T-cell (primary cell): ENCODE measurements around the gene SLC38A9. TPM values are rescaled to one million over a fixed set of nuclear protein-coding genes. Genes with fewer than 3 reads are reported as not detected.
A peak's percentile ranks its signal among the peaks of the same experiment; 100 is the strongest.
"Not testable (repeated sequence)": the region's sequence is repeated elsewhere in the genome, so short reads cannot be mapped to it uniquely, and the experiment has no call there.

Experiments used
- ATAC-seq, 4 experiments: fragments of 200-7000 bp in 3 of 4; fragments of 150-1000 bp in 1 of 4; cut with Tn5 transposase; replicated peaks in 1 of 4; 1 replicate in 3 of 4; 2 replicates in 1 of 4; pipeline ENCODE4 v1.10.0; 2021; ENCODE audit warnings: moderate library complexity in 3 of 4, mild to moderate bottlenecking in 2 of 4, moderate number of reproducible peaks in 1 of 4
- CTCF ChIA-PET, 2 donors: fragments of 300-600 bp; sonication (Branson Sonifier 250); formaldehyde crosslinking; loops; one replicate each; lab custom pipeline; 2022; ENCODE audit warnings: antibody characterized with exemption in 2 of 2; lab: Charles Lee
- POLR2A ChIA-PET, 2 donors: fragments of 300-600 bp; sonication (Branson Sonifier 250); formaldehyde crosslinking; loops; one replicate each; lab custom pipeline; 2022; ENCODE audit warnings: antibody characterized with exemption in 2 of 2; lab: Charles Lee
- DNase-seq, 35 experiments: peaks; one replicate each; pipeline versions ENCODE4 v3.0.0 to v3.0.0-alpha.2; 2013 to 2023
- H3K27ac ChIP-seq: one replicate; pipeline ENCODE4 v1.5.1; 2013; ENCODE audit warnings: low read length
- H3K27me3 ChIP-seq, 2 experiments: replicated peaks in 1 of 2; 1 replicate in 1 of 2; 2 replicates in 1 of 2; pipeline versions ENCODE4 v1.6.1 to v1.7.0; 2013; ENCODE audit warnings: low read length in 1 of 2, mixed read lengths in 1 of 2; ENCODE audit not compliant: control insufficient read depth in 2 of 2, insufficient read depth in 2 of 2; ENCODE audit errors: extremely low read depth in 1 of 2
- H3K36me3 ChIP-seq, 2 donors: 1 replicate in 1 of 2; 2 replicates in 1 of 2; pipeline versions ENCODE4 v1.6.1 to v1.7.0; 2013; ENCODE audit warnings: low read length in 1 of 2; ENCODE audit not compliant: control insufficient read depth in 2 of 2, insufficient read depth in 1 of 2; ENCODE audit errors: extremely low read depth in 1 of 2
- H3K4me1 ChIP-seq, 2 experiments: 1 replicate in 1 of 2; 2 replicates in 1 of 2; pipeline versions ENCODE4 v1.6.1 to v1.7.0; 2013; ENCODE audit warnings: low read length in 2 of 2, mixed read lengths in 1 of 2; ENCODE audit not compliant: insufficient read depth in 2 of 2, control insufficient read depth in 1 of 2; ENCODE audit errors: extremely low read depth in 1 of 2
- H3K4me3 ChIP-seq, 2 donors: 1 replicate in 1 of 2; 2 replicates in 1 of 2; pipeline versions ENCODE4 v1.5.1 to v1.7.0; 2013; ENCODE audit warnings: mild to moderate bottlenecking in 2 of 2, low read length in 1 of 2, moderate library complexity in 1 of 2; ENCODE audit not compliant: control insufficient read depth in 1 of 2; ENCODE audit errors: extremely low read depth in 1 of 2
- H3K9me3 ChIP-seq: 2 replicates; pipeline ENCODE4 v1.7.0; 2013
- H3K27ac Mint-ChIP-seq, 2 donors: one replicate each; pipeline ENCODE4 v1.8.0; 2020 to 2021; ENCODE audit warnings: mild to moderate bottlenecking in 2 of 2, mixed read lengths in 2 of 2
- H3K27me3 Mint-ChIP-seq, 2 donors: one replicate each; pipeline ENCODE4 v1.8.0; 2021 to 2022; ENCODE audit warnings: mixed read lengths in 2 of 2
- H3K36me3 Mint-ChIP-seq: one replicate; pipeline ENCODE4 v1.8.0; 2021; ENCODE audit warnings: mixed read lengths
- H3K4me1 Mint-ChIP-seq, 3 donors: one replicate each; pipeline ENCODE4 v1.8.0; 2020 to 2022; ENCODE audit warnings: mixed read lengths in 3 of 3, mild to moderate bottlenecking in 1 of 3
- H3K4me3 Mint-ChIP-seq, 3 donors: one replicate each; pipeline ENCODE4 v1.8.0; 2020 to 2022; ENCODE audit warnings: mild to moderate bottlenecking in 3 of 3, mixed read lengths in 3 of 3, moderate library complexity in 3 of 3
- H3K9me3 Mint-ChIP-seq, 3 donors: one replicate each; pipeline ENCODE4 v1.8.0; 2020 to 2022; ENCODE audit warnings: mixed read lengths in 3 of 3
- WGBS: methylation state at CpG from one replicate; pipeline ENCODE4 v1.1.5; 2013; ENCODE audit warnings: missing lambda C conversion rate; ENCODE audit not compliant: insufficient coverage; 5-methylcytosine and 5-hydroxymethylcytosine counted together
- total RNA-seq, 35 experiments: library from RNA in 6 of 35; stranded (reverse) in 6 of 35; fragments of 120-200 nt in 1 of 35; gene quantifications; one replicate each; pipeline versions ENCODE4 v1.2.1 to v1.2.4 and lab custom pipeline; 2013 to 2026

Gene SLC38A9, protein sequence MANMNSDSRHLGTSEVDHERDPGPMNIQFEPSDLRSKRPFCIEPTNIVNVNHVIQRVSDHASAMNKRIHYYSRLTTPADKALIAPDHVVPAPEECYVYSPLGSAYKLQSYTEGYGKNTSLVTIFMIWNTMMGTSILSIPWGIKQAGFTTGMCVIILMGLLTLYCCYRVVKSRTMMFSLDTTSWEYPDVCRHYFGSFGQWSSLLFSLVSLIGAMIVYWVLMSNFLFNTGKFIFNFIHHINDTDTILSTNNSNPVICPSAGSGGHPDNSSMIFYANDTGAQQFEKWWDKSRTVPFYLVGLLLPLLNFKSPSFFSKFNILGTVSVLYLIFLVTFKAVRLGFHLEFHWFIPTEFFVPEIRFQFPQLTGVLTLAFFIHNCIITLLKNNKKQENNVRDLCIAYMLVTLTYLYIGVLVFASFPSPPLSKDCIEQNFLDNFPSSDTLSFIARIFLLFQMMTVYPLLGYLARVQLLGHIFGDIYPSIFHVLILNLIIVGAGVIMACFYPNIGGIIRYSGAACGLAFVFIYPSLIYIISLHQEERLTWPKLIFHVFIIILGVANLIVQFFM
- total RNA-seq, result 10 to 100 TPM; 19.9 to 25.9 (median 22.2) TPM
- total RNA-seq (2013), result 33.6 TPM
- 8.7 to 32.1 (median 20.6) reads per million in 29 experiments for total RNA-seq (lab: John Stamatoyannopoulos, UW)

DNA sequence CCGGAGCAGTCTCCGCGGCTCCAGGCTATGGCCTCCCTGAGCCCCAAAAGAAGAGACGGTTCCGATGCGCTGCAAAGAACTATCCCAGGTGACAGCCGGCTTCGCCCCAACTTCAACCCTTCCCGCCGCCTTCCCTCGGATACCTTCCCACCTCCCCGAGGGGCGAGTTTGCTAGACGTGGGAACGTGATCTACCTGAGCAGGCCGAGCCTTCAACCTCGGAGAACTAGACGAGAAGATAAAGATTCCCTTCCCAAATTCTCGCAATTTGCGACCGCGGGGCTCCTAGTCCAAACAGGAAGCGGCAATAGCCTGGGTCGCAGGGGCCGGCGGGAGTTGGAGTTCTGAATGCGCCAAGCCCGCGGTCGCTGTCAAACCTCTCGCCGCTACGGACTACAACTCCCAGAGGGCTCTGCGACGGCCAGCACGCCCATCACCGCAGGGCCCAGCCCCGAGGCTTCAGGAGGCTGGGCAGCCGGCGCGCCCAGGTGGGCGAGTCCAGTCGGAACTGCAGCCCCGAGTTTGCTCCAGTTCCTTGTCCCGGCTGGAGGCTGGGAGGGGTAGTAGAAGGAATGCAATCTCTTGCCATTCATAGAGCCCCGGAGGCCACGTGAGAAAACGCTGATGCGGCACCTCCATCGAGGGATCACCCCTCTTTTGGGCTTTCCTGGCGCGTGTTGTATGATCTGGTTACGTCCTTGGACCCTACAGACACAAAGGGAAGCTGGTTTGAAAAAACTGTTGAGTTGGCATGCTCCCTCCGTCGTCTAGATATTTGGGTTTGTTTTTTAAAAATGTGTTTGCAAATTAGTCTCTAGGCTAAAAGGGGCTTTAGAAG is at the start of gene SLC38A9:
TSS of gene SLC38A9 (minus strand) at position 302 of the 837 bp plus-strand sequence. CDS start 14,366 bp downstream, outside the sequence.
- peaks cover 2% of the 10 kb centered on the region in 2 donors for H3K36me3 ChIP-seq
- Mint-ChIP-seq H3K9me3 (peaks cover 0 to 6% (median 6%) of the 10 kb centered on the region in 3 donors), H3K27me3 (peaks cover 0 to 3% of the 10 kb centered on the region in 2 donors), H3K4me3 (peak within 1 kb of the TSS; percentile 99 to 100 (median 100)), H3K27ac (peak within 1 kb of the TSS; percentile 91 to 98), H3K36me3 (peaks cover 19% of the 10 kb centered on the region), H3K4me1 (peaks cover 20 to 38% (median 31%) of the 10 kb centered on the region in 3 donors)
- peak within 1 kb of the TSS; percentile 37 for H3K27ac ChIP-seq
- ChIA-PET CTCF (interaction anchor here in 1 of 2 donors (0.6 to 1.2 kb wide), 2 partner anchors 8 to 21 kb away, joined by 3 to 4 read pairs; no protein-coding TSS in a partner anchor), POLR2A (no interaction called here)
- H3K9me3 ChIP-seq, result no peaks in the 10 kb centered on the region
- ATAC-seq, result peak; percentile 100
- DNase-seq, result peak; percentile 81 to 94 (median 90)
- H3K27me3 ChIP-seq, result no peaks in the 10 kb centered on the region
- H3K4me3 ChIP-seq, result peak within 1 kb of the TSS; percentile 87 to 98
- under 1% methylated on average over 52 of the region's 55 CpGs for WGBS
- H3K4me1 ChIP-seq, result peaks cover 9 to 19% of the 10 kb centered on the region in 2 experiments

DNA sequence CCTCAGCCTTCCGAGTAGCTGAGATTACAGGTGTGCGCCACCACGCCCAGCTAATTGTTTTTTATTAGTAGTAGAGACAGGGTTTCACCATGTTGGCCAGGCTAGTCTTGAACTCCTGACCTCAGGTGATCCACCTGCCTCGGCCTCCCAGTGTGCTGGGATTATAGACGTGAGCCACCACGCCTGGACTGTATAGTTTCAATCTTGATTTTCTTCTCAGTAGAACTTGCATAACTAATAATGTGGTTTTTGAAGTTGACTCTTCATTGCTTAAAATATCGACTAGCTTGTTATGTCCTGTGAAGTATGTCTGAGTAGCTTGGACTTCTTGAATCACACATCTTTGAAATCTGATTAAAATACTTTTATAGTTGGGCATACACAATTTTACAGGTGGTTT is 49.6 kb upstream of the SLC38A9 start:
- H3K9me3 ChIP-seq, H3K27ac Mint-ChIP-seq, H3K27me3 ChIP-seq, H3K4me3 Mint-ChIP-seq, H3K36me3 Mint-ChIP-seq, H3K27ac ChIP-seq, H3K4me3 ChIP-seq, ATAC-seq, DNase-seq, H3K9me3 Mint-ChIP-seq, CTCF ChIA-PET, H3K36me3 ChIP-seq, POLR2A ChIA-PET: not testable (repeated sequence)
- peaks cover 0 to 12% of the 10 kb centered on the region in 2 experiments for H3K4me1 ChIP-seq
- peaks cover 17 to 19% of the 10 kb centered on the region in 2 donors for H3K27me3 Mint-ChIP-seq
- H3K4me1 Mint-ChIP-seq, result peaks cover 11 to 21% (median 18%) of the 10 kb centered on the region in 3 donors
- 94% methylated on average over 2 of the region's 7 CpGs for WGBS

DNA sequence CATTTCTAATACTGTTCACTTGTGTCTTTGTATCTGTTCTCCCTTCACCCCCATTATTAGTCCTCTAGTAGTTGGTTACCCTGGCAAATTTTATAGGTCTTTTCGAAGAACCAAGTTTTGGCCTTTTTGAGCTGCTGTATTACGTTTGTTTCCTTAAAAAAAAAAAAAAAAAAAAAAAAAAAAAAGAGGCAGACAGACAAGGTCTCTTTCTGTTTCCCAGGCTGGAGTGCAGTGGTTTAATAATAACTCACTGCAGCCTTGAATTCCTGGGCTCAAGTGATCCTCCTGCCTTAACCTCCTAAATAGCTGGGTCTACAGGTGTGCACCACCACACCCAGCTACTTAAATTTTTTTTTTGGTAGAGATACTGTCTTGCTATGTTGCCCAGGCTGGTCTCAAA is 46.6 kb upstream of the SLC38A9 start:
- no peaks in the 10 kb centered on the region for H3K9me3 ChIP-seq
- H3K4me1 ChIP-seq, result peaks cover 0 to 3% of the 10 kb centered on the region in 2 experiments
- Mint-ChIP-seq H3K27ac (no peak overlapping the region), H3K9me3 (no peaks in the 10 kb centered on the region), H3K4me3 (no peak overlapping the region), H3K4me1 (peaks cover 4% of the 10 kb centered on the region in 3 donors), H3K27me3 (peaks cover 21 to 26% of the 10 kb centered on the region in 2 donors), H3K36me3 (no peaks in the 10 kb centered on the region)
- no CpG with 5 or more reads among the region's 2 CpGs for WGBS
- ATAC-seq, result no peak
- H3K27ac ChIP-seq, result no peak overlapping the region
- H3K36me3 ChIP-seq, result no peaks in the 10 kb centered on the region
- no peak overlapping the region for H3K4me3 ChIP-seq
- DNase-seq, result no peak
- CTCF ChIA-PET, result interaction anchor here in 1 of 2 donors (0.6 to 0.7 kb wide), 2 partner anchors 349 to 977 kb away, joined by 3 read pairs; no protein-coding TSS in a partner anchor
- POLR2A ChIA-PET, result no interaction called here
- no peaks in the 10 kb centered on the region for H3K27me3 ChIP-seq

DNA sequence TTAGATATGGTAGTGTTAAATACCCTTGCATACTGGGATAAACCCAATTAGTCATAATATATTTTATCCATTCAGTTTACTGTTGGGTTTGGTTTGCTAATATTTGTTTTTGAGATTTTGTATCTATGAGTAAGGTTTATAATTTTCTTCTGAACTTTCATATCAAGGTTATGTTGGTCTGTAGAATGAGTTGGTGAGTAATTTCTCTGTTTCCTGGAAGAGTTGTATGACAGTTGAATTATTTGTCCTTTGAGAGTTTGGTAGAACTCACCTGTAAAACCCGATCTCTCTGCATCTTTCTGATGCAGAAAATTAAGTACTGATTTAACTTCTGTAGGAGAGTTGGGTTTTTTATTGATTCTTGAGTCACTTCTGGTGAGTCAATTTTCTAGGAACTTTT is 46.1 kb upstream of the SLC38A9 start:
- DNase-seq (no peak), ATAC-seq (no peak)
- Histone ChIP-seq H3K27ac (no peak overlapping the region), H3K9me3 (no peaks in the 10 kb centered on the region), H3K27me3 (no peaks in the 10 kb centered on the region), H3K4me1 (peaks cover 0 to under 1% of the 10 kb centered on the region in 2 experiments), H3K4me3 (no peak overlapping the region), H3K36me3 (no peaks in the 10 kb centered on the region)
- Mint-ChIP-seq H3K4me1 (no peaks in the 10 kb centered on the region), H3K9me3 (no peaks in the 10 kb centered on the region), H3K27ac (no peak overlapping the region), H3K36me3 (no peaks in the 10 kb centered on the region), H3K27me3 (peaks cover 21 to 26% of the 10 kb centered on the region in 2 donors), H3K4me3 (no peak overlapping the region)
- ChIA-PET POLR2A (no interaction called here), CTCF (interaction anchor here in 1 of 2 donors (0.6 kb wide), 1 partner anchor 977 kb away, joined by 3 read pairs; no protein-coding TSS in a partner anchor)
- WGBS, result no CpG with 5 or more reads among the region's 1 CpG

DNA sequence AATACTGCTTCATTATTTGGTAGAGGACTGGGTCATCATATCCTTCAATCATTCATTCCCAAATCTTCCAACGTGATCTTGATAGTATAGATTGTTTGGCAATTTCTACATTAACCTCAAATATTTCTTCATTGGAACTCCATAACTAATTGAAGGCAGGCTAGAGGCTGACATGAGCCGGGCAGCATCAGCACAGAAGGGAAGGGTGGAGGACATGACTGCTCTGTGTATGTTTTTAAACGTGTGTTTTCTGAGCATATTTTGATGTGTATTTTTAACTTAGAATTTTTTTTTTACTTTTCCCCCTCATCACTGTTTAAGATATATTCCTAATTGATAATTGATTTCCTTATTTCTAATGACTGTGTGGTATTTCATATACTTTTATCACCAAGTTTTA is 38.4 kb upstream of the SLC38A9 start:
- CTCF ChIA-PET, result no interaction called here
- WGBS, result no CpG with 5 or more reads among the region's 3 CpGs
- Histone ChIP-seq H3K36me3 (no peaks in the 10 kb centered on the region), H3K4me3 (no peak overlapping the region), H3K27ac (no peak overlapping the region), H3K9me3 (no peaks in the 10 kb centered on the region), H3K4me1 (no peaks in the 10 kb centered on the region), H3K27me3 (no peaks in the 10 kb centered on the region)
- POLR2A ChIA-PET, result interaction anchor here in 1 of 2 donors (0.6 kb wide), 1 partner anchor 193 kb away, joined by 9 read pairs; no protein-coding TSS in a partner anchor
- Mint-ChIP-seq H3K4me1 (no peaks in the 10 kb centered on the region), H3K27ac (no peak overlapping the region), H3K4me3 (no peak overlapping the region), H3K27me3 (peaks cover under 1 to 3% of the 10 kb centered on the region in 2 donors), H3K36me3 (no peaks in the 10 kb centered on the region), H3K9me3 (no peaks in the 10 kb centered on the region)
- DNase-seq (no peak), ATAC-seq (no peak)

DNA sequence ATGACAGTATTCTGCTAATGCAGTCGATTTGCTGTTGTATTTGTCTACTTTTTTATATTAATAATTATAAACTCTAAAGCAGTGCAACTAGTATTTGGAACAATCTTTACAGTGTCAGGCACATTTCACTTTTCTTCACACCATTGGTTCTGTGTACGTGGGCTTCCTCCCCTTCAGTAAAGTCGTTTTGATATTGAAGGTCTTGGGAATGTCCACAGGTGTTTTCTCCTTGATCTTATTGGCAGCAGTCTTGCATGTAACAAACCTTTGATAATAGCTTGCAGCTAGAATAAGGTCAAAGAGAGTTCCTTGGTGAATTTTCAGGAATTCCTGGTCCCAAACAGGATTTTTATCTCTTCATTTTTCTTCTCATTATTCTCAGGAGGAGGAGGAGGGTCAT is 37.9 kb upstream of the SLC38A9 start:
- no peaks in the 10 kb centered on the region for H3K27me3 ChIP-seq
- DNase-seq, result no peak
- H3K4me1 ChIP-seq, result no peaks in the 10 kb centered on the region
- no peaks in the 10 kb centered on the region for H3K9me3 ChIP-seq
- no peak overlapping the region for H3K27ac ChIP-seq
- no peaks in the 10 kb centered on the region for H3K36me3 Mint-ChIP-seq
- no peak overlapping the region for H3K4me3 Mint-ChIP-seq
- peaks cover 0 to 5% of the 10 kb centered on the region in 2 donors for H3K27me3 Mint-ChIP-seq
- no peak overlapping the region for H3K4me3 ChIP-seq
- ATAC-seq, result no peak
- no CpG with 5 or more reads among the region's 3 CpGs for WGBS
- no peaks in the 10 kb centered on the region for H3K4me1 Mint-ChIP-seq
- no peak overlapping the region for H3K27ac Mint-ChIP-seq
- CTCF ChIA-PET, result no interaction called here
- H3K36me3 ChIP-seq, result no peaks in the 10 kb centered on the region
- no peaks in the 10 kb centered on the region for H3K9me3 Mint-ChIP-seq
- POLR2A ChIA-PET, result no interaction called here
